ENCODE data around the gene MEGF6.

DNA sequence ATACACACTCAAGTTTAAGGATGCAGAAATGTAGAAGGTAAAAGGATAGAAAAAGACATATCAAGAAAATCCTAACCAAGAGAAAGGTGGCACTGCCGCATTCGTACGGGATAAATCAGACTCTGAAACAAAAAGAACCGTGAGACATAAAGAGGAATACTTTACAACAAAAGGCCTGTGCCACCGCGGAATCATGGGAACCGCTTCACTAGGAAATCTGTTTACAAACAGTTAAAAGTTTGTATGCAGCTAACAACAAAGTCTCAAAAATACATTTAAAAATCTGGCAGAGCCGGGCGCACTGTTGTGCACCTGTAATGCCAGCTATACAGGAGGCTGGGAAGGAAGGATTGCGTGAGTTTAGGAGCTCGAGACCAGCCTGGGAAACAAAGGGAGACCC is 30.5 kb upstream of the MEGF6 start:
- TF ChIP-seq, protein P1, sequence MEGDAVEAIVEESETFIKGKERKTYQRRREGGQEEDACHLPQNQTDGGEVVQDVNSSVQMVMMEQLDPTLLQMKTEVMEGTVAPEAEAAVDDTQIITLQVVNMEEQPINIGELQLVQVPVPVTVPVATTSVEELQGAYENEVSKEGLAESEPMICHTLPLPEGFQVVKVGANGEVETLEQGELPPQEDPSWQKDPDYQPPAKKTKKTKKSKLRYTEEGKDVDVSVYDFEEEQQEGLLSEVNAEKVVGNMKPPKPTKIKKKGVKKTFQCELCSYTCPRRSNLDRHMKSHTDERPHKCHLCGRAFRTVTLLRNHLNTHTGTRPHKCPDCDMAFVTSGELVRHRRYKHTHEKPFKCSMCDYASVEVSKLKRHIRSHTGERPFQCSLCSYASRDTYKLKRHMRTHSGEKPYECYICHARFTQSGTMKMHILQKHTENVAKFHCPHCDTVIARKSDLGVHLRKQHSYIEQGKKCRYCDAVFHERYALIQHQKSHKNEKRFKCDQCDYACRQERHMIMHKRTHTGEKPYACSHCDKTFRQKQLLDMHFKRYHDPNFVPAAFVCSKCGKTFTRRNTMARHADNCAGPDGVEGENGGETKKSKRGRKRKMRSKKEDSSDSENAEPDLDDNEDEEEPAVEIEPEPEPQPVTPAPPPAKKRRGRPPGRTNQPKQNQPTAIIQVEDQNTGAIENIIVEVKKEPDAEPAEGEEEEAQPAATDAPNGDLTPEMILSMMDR (IDR thresholded peaks at IDR 0.05; ENCODE audit: insufficient read depth, low read length) = no peak
- TF ChIP-seq POLR2AphosphoS5 (IDR thresholded peaks at IDR 0.05; ENCODE audit: low read depth) = no peak
- no peak for TF ChIP-seq SPI1 (IDR thresholded peaks at IDR 0.05; ENCODE audit: borderline replicate concordance, low read depth)
- TF ChIP-seq, protein P2, sequence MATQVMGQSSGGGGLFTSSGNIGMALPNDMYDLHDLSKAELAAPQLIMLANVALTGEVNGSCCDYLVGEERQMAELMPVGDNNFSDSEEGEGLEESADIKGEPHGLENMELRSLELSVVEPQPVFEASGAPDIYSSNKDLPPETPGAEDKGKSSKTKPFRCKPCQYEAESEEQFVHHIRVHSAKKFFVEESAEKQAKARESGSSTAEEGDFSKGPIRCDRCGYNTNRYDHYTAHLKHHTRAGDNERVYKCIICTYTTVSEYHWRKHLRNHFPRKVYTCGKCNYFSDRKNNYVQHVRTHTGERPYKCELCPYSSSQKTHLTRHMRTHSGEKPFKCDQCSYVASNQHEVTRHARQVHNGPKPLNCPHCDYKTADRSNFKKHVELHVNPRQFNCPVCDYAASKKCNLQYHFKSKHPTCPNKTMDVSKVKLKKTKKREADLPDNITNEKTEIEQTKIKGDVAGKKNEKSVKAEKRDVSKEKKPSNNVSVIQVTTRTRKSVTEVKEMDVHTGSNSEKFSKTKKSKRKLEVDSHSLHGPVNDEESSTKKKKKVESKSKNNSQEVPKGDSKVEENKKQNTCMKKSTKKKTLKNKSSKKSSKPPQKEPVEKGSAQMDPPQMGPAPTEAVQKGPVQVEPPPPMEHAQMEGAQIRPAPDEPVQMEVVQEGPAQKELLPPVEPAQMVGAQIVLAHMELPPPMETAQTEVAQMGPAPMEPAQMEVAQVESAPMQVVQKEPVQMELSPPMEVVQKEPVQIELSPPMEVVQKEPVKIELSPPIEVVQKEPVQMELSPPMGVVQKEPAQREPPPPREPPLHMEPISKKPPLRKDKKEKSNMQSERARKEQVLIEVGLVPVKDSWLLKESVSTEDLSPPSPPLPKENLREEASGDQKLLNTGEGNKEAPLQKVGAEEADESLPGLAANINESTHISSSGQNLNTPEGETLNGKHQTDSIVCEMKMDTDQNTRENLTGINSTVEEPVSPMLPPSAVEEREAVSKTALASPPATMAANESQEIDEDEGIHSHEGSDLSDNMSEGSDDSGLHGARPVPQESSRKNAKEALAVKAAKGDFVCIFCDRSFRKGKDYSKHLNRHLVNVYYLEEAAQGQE (IDR thresholded peaks at IDR 0.05; ENCODE audit: insufficient replicate concordance, low read depth) = no peak
